Right lobe of liver (tissue), 4 donors: ENCODE measurements around the gene TMEM154.
A peak's percentile ranks its signal among the peaks of the same experiment; 100 is the strongest.

Source experiments
- POLR2A ChIP-seq: fragments of 450-650 bp; IDR thresholded peaks from one replicate; pipeline ENCODE4 v1.6.1; 2017; ENCODE audit warnings: antibody characterized with exemption, mild to moderate bottlenecking
- TF ChIP-seq, protein P1 (sequence below), 4 donors: fragments of 200-600 bp in 3 of 4; fragments of 450-650 bp in 1 of 4; IDR thresholded peaks; one replicate each; pipeline versions ENCODE4 v1.5.1 to v1.8.0; 2016 to 2022; ENCODE audit warnings: antibody characterized with exemption in 4 of 4, mild to moderate bottlenecking in 2 of 4
- donor health status: DM: no; HTN: no; CAD: no.
- donor health status: DM: no; HTN: no; CAD: no.
- donor health status: DM: no; HTN: yes; CAD: no.

- peak; percentile 62 for TF ChIP-seq POLR2A
- TF ChIP-seq, protein P1, sequence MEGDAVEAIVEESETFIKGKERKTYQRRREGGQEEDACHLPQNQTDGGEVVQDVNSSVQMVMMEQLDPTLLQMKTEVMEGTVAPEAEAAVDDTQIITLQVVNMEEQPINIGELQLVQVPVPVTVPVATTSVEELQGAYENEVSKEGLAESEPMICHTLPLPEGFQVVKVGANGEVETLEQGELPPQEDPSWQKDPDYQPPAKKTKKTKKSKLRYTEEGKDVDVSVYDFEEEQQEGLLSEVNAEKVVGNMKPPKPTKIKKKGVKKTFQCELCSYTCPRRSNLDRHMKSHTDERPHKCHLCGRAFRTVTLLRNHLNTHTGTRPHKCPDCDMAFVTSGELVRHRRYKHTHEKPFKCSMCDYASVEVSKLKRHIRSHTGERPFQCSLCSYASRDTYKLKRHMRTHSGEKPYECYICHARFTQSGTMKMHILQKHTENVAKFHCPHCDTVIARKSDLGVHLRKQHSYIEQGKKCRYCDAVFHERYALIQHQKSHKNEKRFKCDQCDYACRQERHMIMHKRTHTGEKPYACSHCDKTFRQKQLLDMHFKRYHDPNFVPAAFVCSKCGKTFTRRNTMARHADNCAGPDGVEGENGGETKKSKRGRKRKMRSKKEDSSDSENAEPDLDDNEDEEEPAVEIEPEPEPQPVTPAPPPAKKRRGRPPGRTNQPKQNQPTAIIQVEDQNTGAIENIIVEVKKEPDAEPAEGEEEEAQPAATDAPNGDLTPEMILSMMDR (IDR thresholded peaks at IDR 0.05): no peak
Observed at GRCh38 chr4:152679414-152680281, at the start of gene TMEM154.
